Non-pigmented ciliary epithelial cell (primary cell): ENCODE results near the gene MUSTN1.

ENCODE experiments used
- DNase-seq: peaks from one replicate; pipeline ENCODE4 v3.0.0-alpha.2; 2010; ENCODE audit warnings: low read depth

Gene MUSTN1

DNA sequence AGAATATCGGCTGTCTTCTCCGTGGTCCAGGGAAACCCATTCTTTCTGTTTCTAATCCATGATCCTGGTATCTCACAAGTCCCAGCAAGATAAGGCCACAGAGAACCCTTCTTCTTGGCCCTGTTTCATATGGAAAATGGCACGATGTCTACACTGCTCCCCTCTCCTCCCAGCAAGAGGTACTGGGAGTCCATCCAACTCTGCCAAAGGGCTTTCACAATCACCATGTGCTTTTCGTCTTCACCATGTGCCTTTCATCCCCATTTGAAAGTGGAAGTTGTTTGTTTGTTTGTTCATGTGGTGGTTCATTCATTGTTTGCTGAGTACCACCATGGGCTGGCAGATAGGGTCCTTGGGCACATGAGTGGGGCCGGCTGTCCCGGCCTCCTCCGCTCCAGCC is 34.7 kb downstream of the MUSTN1 start:
- DNase-seq = no peak

GRCh38 chr3:52798978-52799476 is 35.8 kb downstream of the MUSTN1 start:
- DNase-seq = no peak

- no peak for DNase-seq
Observed at GRCh38 chr3:52798376-52798977, 36.3 kb downstream of the MUSTN1 start.

DNA sequence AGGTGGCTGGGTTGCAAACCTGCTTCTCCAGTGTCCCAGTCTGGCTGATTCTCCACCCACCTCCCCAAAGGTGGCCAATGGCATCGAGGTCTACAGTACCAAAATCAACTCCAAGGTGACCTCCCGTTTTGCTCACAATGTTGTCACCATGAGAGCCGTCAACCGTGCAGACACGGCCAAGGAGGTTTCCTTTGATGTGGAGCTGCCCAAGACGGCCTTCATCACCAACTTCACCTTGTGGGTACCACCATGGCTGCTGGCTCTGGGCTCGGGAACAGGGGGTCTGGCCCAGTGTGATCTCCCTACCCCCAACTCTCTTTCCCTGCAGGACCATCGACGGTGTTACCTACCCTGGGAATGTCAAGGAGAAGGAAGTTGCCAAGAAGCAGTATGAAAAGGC is 38.4 kb downstream of the MUSTN1 start:
- no peak for DNase-seq

DNA sequence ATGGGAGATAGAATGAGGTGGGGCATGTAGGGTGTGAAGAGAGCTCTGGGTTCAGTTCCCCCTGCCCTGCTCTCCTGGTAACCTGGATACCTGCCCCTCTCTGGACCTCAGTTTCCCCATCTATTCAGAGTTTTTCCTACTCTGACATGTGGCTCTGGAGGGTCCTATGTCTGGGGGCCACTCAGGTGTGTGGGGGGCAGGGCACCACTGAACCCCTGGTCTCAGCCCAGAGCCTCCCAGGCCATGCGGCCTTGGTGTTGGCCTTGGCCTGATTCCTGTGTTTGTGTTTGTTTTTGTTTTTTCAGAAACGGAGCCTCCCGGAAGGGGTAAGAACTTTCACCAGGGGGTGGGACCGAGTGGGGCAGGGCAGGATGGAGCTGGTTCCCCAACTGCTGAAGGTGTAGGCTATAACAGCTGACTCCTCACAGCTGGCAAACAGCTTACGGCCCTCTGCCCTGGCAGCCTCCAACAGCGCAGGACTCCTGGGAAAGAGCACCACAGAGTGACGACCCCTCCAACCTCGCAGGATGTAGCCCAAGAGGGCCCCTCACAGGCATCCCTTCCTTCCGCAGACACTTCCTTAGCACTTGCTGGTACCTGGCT is 39.4 kb downstream of the MUSTN1 start:
- no peak for DNase-seq

DNA sequence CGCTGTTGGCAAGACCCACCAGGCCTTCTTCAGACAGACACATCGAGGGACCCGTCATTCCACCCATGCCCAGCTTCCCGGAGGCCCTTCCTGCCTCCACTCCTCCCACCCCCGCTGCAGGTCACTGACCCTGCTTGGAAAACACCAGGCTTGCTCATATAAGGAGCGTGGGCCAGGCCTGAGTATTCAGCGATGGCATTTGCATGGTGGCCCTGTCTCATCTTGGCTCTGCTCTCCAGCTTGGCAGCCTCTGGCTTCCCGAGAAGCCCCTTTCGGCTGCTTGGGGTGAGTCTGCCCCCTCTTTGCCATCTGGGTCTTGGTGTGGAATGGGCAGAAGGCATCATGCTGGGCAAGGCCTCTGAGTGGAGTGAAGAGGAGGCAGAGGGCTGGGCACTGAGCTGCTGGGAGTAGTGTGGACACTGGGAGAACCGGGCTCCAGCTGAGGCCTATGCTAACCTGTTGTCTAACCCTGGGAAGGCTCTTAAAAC is 40.2 kb downstream of the MUSTN1 start, which contains the start of gene ITIH3:
Gene ITIH3 (plus strand): TSS at position 185 of the 488 bp plus-strand sequence. CDS start 8 bp downstream, at position 193.
- no peak for DNase-seq

GRCh38 chr3:52793702-52794611 is 40.9 kb downstream of the MUSTN1 start:
- DNase-seq = no peak

DNA sequence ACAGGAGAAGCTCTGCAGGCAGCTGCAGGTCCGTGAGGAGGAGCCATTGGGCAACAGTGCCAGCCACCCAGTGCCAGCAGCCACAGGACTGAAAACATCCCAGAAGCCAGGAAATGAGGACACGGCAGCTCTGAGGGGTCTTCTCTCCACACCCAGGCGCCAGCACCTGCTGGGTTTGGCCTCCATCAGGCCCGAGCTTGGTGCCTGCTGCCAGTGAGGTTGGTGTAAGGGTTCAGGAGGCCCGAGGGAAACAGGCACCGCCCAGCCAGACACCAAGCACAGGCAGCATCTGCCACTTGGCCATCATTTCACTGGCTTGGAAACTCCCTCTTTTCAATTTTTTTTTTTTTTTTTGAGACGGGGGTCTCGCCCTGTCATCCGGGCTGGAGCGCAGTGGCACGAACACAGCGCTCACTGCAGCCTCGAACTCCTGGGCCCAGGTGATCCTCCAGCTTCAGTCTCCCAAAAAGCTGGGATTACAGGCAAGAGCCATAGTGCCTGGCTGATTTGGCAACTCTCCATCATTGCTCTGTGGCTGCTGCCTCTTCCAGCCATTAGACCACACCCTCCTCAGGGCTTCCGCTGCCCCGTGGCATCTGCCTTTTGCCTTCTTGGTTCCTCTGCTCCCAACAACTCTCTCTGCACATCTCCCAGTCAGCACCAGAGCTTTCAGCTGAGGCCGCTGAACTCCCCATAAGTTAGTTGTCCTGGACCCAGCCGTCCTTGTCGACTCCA is 41.7 kb downstream of the MUSTN1 start:
- no peak for DNase-seq

GRCh38 chr3:52792413-52792812 is 42.4 kb downstream of the MUSTN1 start:
- DNase-seq = no peak

- no peak for DNase-seq
Observed at GRCh38 chr3:52791928-52792327, 42.9 kb downstream of the MUSTN1 start.

GRCh38 chr3:52791366-52791765 is 43.5 kb downstream of the MUSTN1 start:
- no peak for DNase-seq

- DNase-seq = no peak
Observed at GRCh38 chr3:52790741-52791140, 44.1 kb downstream of the MUSTN1 start.

- no peak for DNase-seq
Observed at GRCh38 chr3:52790337-52790736, 44.5 kb downstream of the MUSTN1 start.

DNA sequence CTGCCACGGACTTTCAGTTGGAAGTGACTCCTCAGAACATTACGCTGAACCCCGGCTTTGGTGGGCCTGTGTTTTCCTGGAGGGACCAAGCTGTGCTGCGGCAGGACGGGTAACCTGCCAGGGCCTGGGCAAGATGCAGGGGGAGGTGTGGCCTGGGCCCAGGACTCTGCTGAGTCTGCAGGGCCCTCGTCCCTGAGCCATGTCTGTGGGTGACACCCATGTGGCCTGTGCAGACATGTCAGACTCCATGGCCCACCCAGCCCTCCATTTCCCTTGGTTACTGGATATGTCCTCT is 45.1 kb downstream of the MUSTN1 start:
- no peak for DNase-seq

DNA sequence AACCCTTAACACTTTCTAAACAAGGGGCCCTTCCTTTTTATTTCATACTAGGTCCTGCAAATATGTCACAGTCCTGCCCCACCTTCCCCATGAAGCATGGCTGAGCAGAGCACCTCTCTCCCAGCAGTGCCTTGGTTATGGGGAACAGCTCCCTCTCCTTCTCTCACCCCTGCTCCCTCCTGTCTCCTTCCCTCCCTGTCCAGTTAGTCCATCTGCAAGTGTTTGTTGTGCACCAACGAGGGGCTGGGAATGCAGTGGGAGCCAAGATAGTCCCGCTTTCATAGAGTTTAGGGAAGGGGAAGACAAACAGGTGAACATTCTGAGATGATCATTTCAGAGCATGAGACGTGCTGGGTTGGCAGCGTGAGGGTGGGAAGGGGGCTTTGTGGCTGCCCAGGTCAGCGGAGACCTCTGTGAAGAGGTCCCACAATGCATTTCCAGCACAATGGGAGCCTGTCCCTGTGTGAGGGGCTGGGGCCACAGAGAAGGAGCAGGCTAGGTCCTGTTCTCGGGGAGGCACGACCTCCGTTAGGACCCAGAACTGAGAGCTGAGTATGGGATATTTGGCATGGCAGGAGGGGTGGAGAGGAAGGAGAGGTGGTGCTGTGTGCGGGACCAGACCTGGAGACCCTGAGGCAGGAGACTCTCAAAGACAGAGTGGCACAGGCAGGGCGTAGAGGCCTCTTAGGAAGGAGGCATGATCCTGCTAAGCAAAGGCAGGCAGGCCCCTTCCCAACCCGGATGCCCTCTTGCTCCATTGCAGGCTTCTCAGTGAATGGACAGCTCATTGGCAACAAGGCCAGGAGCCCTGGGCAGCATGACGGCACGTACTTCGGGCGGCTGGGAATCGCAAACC is 45.7 kb downstream of the MUSTN1 start:
- no peak for DNase-seq

DNA sequence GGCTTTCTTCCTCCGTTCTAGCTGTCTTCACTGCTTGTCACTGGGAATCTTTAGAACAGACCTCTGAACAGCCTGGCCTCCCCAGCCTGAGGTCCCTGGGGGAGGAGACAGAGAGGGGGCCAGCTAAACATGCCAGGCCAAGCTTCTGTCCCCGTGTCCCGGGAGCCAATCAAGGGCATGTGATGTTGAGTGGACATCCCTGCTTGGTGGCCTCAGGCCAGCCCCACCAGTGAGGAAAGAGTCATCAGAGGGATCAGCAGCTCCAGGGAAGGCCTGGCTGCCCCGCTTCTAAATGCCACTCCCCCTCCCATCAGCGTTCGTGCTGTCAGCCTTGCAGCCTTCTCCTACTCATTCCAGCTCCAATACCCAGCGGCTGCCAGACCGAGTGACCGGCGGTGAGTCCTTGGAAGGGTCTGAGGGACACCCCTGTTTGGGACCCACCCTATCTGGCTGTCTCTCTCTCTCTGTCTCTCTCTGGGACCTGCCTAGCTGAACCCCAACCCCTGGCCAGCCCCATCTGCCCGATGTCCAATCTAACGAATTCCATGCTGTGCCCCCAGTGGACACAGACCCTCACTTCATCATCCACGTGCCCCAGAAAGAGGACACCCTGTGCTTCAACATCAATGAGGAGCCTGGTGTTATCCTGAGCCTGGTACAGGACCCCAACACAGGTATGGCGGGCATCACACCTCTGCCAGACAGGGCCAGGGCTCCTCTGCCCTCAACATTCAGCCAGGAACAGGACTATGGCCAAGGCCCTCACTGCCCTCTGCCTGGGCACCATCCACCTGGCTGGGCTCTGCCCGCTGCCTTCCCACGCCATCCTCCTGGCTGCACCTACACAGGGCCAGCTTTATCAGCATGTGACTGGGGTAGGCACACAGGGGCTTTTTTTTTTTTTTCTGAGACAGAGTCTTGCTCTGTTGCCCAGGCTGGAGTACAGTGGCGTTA is 46.9 kb downstream of the MUSTN1 start:
- DNase-seq = no peak

DNA sequence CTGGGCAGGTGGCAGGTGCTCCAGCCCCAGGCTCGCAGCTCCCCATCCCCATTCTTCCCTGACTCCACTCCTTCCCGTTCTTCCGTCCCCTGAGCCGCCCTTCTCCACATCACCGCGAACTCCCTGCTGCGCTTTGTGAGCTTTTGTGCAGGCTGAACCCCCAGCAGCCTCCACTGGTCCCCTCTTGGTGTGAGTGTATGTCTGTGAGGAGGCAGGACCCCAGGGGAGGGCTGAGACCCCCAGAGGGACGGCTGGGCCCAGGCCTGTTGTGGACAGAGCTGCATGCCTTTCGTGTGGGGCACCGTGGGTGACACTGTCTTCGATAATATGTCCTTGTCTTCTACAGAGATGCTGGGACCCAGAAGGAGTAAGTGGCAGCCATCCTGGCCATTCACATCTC is 47.6 kb downstream of the MUSTN1 start:
- no peak for DNase-seq

DNA sequence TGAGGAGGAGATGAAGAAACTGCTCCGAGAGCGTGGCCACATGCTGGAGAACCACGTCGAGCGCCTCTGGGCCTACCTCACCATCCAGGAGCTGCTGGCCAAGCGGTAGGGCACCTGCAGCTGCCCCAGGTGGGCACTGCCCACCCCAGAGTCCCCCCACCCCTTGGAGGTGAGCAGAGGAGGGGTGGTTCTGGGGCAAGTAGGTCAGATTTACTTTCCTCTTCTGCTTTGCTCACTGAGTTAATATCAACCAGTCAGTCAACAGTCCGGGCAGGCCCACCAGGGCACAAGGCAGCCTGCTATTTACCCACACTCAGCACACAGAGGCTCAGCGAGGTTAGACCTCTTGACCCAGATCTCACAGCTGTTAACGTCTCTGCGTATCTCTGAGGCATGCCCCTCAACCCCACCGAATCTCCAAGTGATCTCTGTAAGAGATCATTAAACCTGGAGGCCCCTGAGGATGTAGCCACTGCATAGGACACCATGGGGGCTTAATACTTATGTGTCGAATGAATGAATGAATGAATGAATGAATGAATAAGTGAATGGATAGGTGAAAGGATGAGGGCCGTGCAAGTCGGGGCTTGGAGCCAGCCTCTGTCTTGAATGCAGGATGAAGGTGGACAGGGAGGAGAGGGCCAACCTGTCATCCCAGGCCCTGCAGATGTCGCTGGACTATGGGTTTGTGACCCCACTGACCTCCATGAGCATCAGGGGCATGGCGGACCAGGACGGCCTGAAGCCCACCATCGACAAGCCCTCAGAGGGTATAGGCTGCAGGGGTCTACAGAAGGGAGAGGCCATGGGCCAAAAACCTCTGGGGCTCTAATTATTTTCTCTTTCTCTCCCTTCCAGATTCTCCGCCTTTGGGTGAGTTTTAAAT is 48.2 kb downstream of the MUSTN1 start:
- DNase-seq = no peak
